Endothelial cell of umbilical vein (primary cell): ENCODE data around the gene ENTREP1.

Experiments
- CTCF ChIP-seq, 2 donors: IDR thresholded peaks; 1 replicate in 1 of 2; 2 replicates in 1 of 2; pipeline ENCODE4 v1.5.1; 2011; ENCODE audit warnings: low read length in 2 of 2, mild to moderate bottlenecking in 2 of 2, moderate library complexity in 2 of 2, control low read depth in 1 of 2, inconsistent platforms in 1 of 2, low read depth in 1 of 2; ENCODE audit not compliant: insufficient read depth in 1 of 2; ENCODE audit errors: extremely low read depth in 1 of 2
- EZH2 ChIP-seq: IDR thresholded peaks from 2 replicates; pipeline ENCODE4 v1.6.1; 2012; ENCODE audit warnings: borderline replicate concordance, low read depth, mild to moderate bottlenecking, moderate library complexity, low read length, inconsistent platforms; ENCODE audit not compliant: severe bottlenecking
- MAX ChIP-seq: IDR thresholded peaks from 2 replicates; pipeline ENCODE4 v1.6.1; 2011; ENCODE audit not compliant: insufficient read depth, insufficient read length
- POLR2A ChIP-seq: IDR thresholded peaks from 2 replicates; pipeline ENCODE4 v1.6.1; 2012; ENCODE audit warnings: low read depth, mild to moderate bottlenecking, control low read depth, low read length

GRCh38 chr9:69357821-69358220 lies 32.8 kb downstream of the ENTREP1 start:
- no peak for TF ChIP-seq MAX
- no peak for TF ChIP-seq CTCF (IDR thresholded peaks at IDR 0.05; ENCODE audit: extremely low read depth in 1 of 2, insufficient read depth in 1 of 2, low read depth in 1 of 2, low read length in 2 of 2)
- TF ChIP-seq POLR2A = no peak
- TF ChIP-seq EZH2 = no peak
